DMS 273 (cell line): ENCODE data around the gene SERPINI2.

ENCODE experiments used
- DNase-seq: peaks from one replicate; lab custom pipeline; 2025; ENCODE audit not compliant: unreplicated experiment; lab: John Stamatoyannopoulos, UW

The SERPINI2 gene

GRCh38 chr3:167473863-167474262, at the start of gene SERPINI2:
Gene SERPINI2 (minus strand): TSS chr3:167474042. CDS start chr3:167471834, 2,208 bp downstream.
- no peak for DNase-seq

- DNase-seq, result no peak
Observed at GRCh38 chr3:167521006-167521355, 47.1 kb upstream of the SERPINI2 start.

- no peak for DNase-seq
Observed at GRCh38 chr3:167520266-167521005, 46.6 kb upstream of the SERPINI2 start.

GRCh38 chr3:167507954-167508353, 34.1 kb upstream of the SERPINI2 start:
- DNase-seq, result no peak

- DNase-seq, result no peak
Observed at GRCh38 chr3:167502401-167502800, 28.6 kb upstream of the SERPINI2 start.

- no peak for DNase-seq
Observed at GRCh38 chr3:167501941-167502340, 28.1 kb upstream of the SERPINI2 start.

- no peak for DNase-seq
Observed at GRCh38 chr3:167497903-167498302, 24.1 kb upstream of the SERPINI2 start.

- DNase-seq, result peak; percentile 58
Observed at GRCh38 chr3:167493244-167493643, 19.4 kb upstream of the SERPINI2 start.

- no peak for DNase-seq
Observed at GRCh38 chr3:167491621-167492020, 17.8 kb upstream of the SERPINI2 start.

GRCh38 chr3:167489571-167489970, 15.7 kb upstream of the SERPINI2 start:
- no peak for DNase-seq

GRCh38 chr3:167487556-167487955, 13.7 kb upstream of the SERPINI2 start:
- no peak for DNase-seq

GRCh38 chr3:167484551-167484950, 10.7 kb upstream of the SERPINI2 start:
- DNase-seq, result no peak

- DNase-seq, result no peak
Observed at GRCh38 chr3:167483708-167484475, 10.1 kb upstream of the SERPINI2 start.

- DNase-seq, result no peak
Observed at GRCh38 chr3:167481164-167481563, 7.3 kb upstream of the SERPINI2 start.

GRCh38 chr3:167480748-167481147, 6.9 kb upstream of the SERPINI2 start:
- DNase-seq, result no peak

GRCh38 chr3:167469381-167469780, 4.5 kb downstream of the SERPINI2 start:
- DNase-seq, result no peak

GRCh38 chr3:167467848-167468611, 5.8 kb downstream of the SERPINI2 start:
- DNase-seq, result no peak

- DNase-seq, result peak; percentile 7
Observed at GRCh38 chr3:167466966-167467365, 6.9 kb downstream of the SERPINI2 start.

- no peak for DNase-seq
Observed at GRCh38 chr3:167456157-167456799, 17.6 kb downstream of the SERPINI2 start.

GRCh38 chr3:167453815-167454214, 20.0 kb downstream of the SERPINI2 start:
- no peak for DNase-seq

- no peak for DNase-seq
Observed at GRCh38 chr3:167451282-167451681, 22.6 kb downstream of the SERPINI2 start.
